Lung microvascular endothelial cell (primary cell): ENCODE measurements around the gene ADAMTS19. TPM values are rescaled to one million over a fixed set of nuclear protein-coding genes. Genes with fewer than 3 reads are reported as not detected.
"Not testable (repeated sequence)": the region's sequence is repeated elsewhere in the genome, so short reads cannot be mapped to it uniquely, and the experiment has no call there.

ENCODE experiments used
- DNase-seq, 2 donors: peaks; one replicate each; pipeline versions ENCODE4 v3.0.0 to v3.0.0-alpha.2; 2010; ENCODE audit warnings: low read depth in 2 of 2
- total RNA-seq: library from RNA; depleted of rRNA; stranded (reverse); fragments of >200 nt; gene quantifications from 2 replicates; pipeline ENCODE4 v1.2.1, GENCODE V29; 2014

ADAMTS19 gene
- total RNA-seq, 1 donor from 2014 or later, result not detected

- no peak for DNase-seq
Observed at GRCh38 chr5:129591508-129592160, 131.5 kb downstream of the ADAMTS19 start.

- no peak for DNase-seq
Observed at GRCh38 chr5:129593525-129593924, 133.4 kb downstream of the ADAMTS19 start.

- DNase-seq, result no peak
Observed at GRCh38 chr5:129601576-129601975, 141.5 kb downstream of the ADAMTS19 start.

- DNase-seq, result no peak
Observed at GRCh38 chr5:129608350-129608749, 148.3 kb downstream of the ADAMTS19 start.

- DNase-seq, result no peak
Observed at GRCh38 chr5:129609710-129610109, 149.6 kb downstream of the ADAMTS19 start.

GRCh38 chr5:129616517-129616916 is 156.4 kb downstream of the ADAMTS19 start:
- DNase-seq, result no peak

GRCh38 chr5:129617206-129617605 is 157.1 kb downstream of the ADAMTS19 start:
- DNase-seq, result no peak

GRCh38 chr5:129619782-129620181 is 159.7 kb downstream of the ADAMTS19 start:
- no peak for DNase-seq

- DNase-seq, result no peak
Observed at GRCh38 chr5:129622531-129622930, 162.4 kb downstream of the ADAMTS19 start.

- no peak for DNase-seq
Observed at GRCh38 chr5:129629575-129629974, 169.5 kb downstream of the ADAMTS19 start.

GRCh38 chr5:129630101-129630500 is 170.0 kb downstream of the ADAMTS19 start:
- DNase-seq, result no peak

- no peak for DNase-seq
Observed at GRCh38 chr5:129631961-129632360, 171.9 kb downstream of the ADAMTS19 start.

GRCh38 chr5:129637501-129637900 is 177.4 kb downstream of the ADAMTS19 start:
- not testable (repeated sequence) for DNase-seq

- no peak for DNase-seq
Observed at GRCh38 chr5:129639331-129639730, 179.2 kb downstream of the ADAMTS19 start.

- no peak for DNase-seq
Observed at GRCh38 chr5:129652349-129653056, 192.4 kb downstream of the ADAMTS19 start.

GRCh38 chr5:129653057-129653375 is 192.9 kb downstream of the ADAMTS19 start:
- DNase-seq, result no peak

GRCh38 chr5:129653442-129653841 is 193.3 kb downstream of the ADAMTS19 start:
- DNase-seq, result no peak

- no peak for DNase-seq
Observed at GRCh38 chr5:129656952-129657351, 196.9 kb downstream of the ADAMTS19 start.

- DNase-seq, result no peak
Observed at GRCh38 chr5:129658801-129659200, 198.7 kb downstream of the ADAMTS19 start.

- no peak for DNase-seq
Observed at GRCh38 chr5:129661366-129662035, 201.4 kb downstream of the ADAMTS19 start.

GRCh38 chr5:129664336-129664937 is 204.3 kb downstream of the ADAMTS19 start:
- DNase-seq, result peak; percentile 67 to 68

GRCh38 chr5:129670957-129671500 is 210.9 kb downstream of the ADAMTS19 start:
- peak in 1 of 2 donors; percentile 82 for DNase-seq
